Peyer's patch (tissue), 4 donors: ENCODE measurements around the gene TMC1. TPM values are rescaled to one million over a fixed set of nuclear protein-coding genes. Genes with fewer than 3 reads are reported as not detected.

Experiments
- DNase-seq, 3 donors: peaks; one replicate each; pipeline ENCODE4 v3.0.0-alpha.2; 2017 to 2019
- H3K27ac ChIP-seq, 4 donors: fragments of 200-600 bp; sonication (generic); one replicate each; pipeline ENCODE4 v1.5.1; 2016 to 2019
- H3K27me3 ChIP-seq, 2 donors: fragments of 200-600 bp; sonication (generic); one replicate each; pipeline ENCODE4 v1.5.1; 2019
- H3K36me3 ChIP-seq, 3 donors: fragments of 200-600 bp; sonication (generic); one replicate each; pipeline ENCODE4 v1.5.1; 2016 to 2019
- H3K4me1 ChIP-seq, 4 donors: fragments of 200-600 bp; sonication (generic); one replicate each; pipeline ENCODE4 v1.5.1; 2016 to 2019
- H3K4me3 ChIP-seq, 4 donors: fragments of 200-600 bp; sonication (generic); 1 replicate in 3 of 4; 2 replicates in 1 of 4; pipeline ENCODE4 v1.5.1; 2016 to 2019; ENCODE audit warnings: mild to moderate bottlenecking in 1 of 4
- H3K9me3 ChIP-seq, 4 donors: fragments of 200-600 bp; sonication (generic); one replicate each; pipeline ENCODE4 v1.5.1; 2016 to 2019; ENCODE audit warnings: mild to moderate bottlenecking in 1 of 4
- POLR2A ChIP-seq, 2 donors: fragments of 450-650 bp; IDR thresholded peaks; one replicate each; pipeline ENCODE4 v1.5.1; 2017; ENCODE audit warnings: antibody characterized with exemption in 2 of 2, mild to moderate bottlenecking in 2 of 2, moderate library complexity in 2 of 2
- total RNA-seq, 4 donors: library from RNA; depleted of rRNA; stranded (reverse); fragments of >200 nt; gene quantifications; one replicate each; pipeline ENCODE4 v1.1.0, GENCODE V29; 2016
- TF ChIP-seq, protein P1 (sequence below), 6 experiments: fragments of 450-650 bp in 4 of 6; fragments of 200-600 bp in 2 of 6; sonication (generic) in 1 of 6; IDR thresholded peaks; one replicate each; pipeline ENCODE4 v1.5.1; 2017 to 2019; ENCODE audit warnings: antibody characterized with exemption in 6 of 6, mild to moderate bottlenecking in 3 of 6, moderate library complexity in 1 of 6

Gene TMC1
- total RNA-seq, 4 donors from 2014 or later = not detected

DNA sequence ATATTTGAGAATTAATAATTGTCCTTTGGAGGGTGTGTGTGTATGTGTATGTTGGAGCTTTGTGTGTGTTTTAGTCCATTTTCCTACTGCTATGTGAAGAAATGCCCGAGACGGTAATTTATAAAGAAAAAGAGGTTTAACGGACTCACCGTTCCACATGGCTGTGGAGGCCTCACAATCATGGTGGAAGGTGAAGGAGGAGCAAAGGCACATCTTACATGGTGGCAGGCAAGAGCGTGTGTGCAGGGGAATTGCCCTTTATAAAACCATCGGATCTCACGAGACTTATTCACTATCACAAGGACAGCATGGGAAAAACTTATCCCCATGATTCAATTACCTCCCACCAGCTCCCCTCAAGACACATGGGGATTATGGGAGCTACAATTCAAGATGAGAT is 44.1 kb downstream of the TMC1 start:
- no peak overlapping the region for H3K27ac ChIP-seq
- no peak for DNase-seq
- H3K36me3 ChIP-seq = no peaks in the 10 kb centered on the region
- no peaks in the 10 kb centered on the region for H3K9me3 ChIP-seq
- no peaks in the 10 kb centered on the region for H3K4me1 ChIP-seq
- no peak for TF ChIP-seq POLR2A (IDR thresholded peaks at IDR 0.05)
- TF ChIP-seq, protein P1, sequence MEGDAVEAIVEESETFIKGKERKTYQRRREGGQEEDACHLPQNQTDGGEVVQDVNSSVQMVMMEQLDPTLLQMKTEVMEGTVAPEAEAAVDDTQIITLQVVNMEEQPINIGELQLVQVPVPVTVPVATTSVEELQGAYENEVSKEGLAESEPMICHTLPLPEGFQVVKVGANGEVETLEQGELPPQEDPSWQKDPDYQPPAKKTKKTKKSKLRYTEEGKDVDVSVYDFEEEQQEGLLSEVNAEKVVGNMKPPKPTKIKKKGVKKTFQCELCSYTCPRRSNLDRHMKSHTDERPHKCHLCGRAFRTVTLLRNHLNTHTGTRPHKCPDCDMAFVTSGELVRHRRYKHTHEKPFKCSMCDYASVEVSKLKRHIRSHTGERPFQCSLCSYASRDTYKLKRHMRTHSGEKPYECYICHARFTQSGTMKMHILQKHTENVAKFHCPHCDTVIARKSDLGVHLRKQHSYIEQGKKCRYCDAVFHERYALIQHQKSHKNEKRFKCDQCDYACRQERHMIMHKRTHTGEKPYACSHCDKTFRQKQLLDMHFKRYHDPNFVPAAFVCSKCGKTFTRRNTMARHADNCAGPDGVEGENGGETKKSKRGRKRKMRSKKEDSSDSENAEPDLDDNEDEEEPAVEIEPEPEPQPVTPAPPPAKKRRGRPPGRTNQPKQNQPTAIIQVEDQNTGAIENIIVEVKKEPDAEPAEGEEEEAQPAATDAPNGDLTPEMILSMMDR (IDR thresholded peaks at IDR 0.05) = no peak
- no peaks in the 10 kb centered on the region for H3K27me3 ChIP-seq
- no peak overlapping the region for H3K4me3 ChIP-seq

DNA sequence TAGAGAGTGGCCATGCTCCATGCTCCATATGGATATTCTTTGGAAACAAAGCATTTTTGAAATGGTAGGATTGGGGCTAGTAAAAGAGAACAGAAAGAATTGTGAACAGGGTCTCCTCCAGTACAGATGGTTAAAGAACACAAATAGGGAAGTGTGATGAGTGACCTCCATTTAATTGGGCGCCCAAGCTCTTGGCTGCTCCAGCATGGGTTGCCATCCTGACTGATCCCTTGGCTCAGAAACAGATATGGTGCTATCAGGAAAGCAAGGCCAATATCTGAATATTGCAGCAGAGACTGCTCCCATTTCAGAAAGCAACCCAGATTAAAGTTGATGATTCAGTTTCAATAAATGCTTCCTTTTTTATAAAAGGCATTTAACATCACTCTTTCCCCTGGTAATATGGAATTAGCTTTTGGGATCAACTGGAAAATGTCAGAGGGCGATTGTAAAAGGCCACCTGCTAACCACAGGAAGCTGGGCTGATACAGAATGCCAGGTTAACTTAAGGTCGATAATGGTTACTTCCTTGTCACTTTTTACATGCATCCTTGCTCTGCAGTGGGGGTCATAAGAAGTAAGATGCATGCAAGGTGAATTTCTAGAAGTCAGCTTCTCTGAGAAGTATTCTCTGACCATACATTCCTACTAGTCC is 52.9 kb downstream of the TMC1 start:
- no peaks in the 10 kb centered on the region for H3K27me3 ChIP-seq
- H3K9me3 ChIP-seq = no peaks in the 10 kb centered on the region
- no peak overlapping the region for H3K27ac ChIP-seq
- DNase-seq = no peak
- H3K4me3 ChIP-seq = no peak overlapping the region
- H3K4me1 ChIP-seq = peaks cover 0 to 24% (median 0%) of the 10 kb centered on the region in 4 donors
- no peaks in the 10 kb centered on the region for H3K36me3 ChIP-seq
- no peak for TF ChIP-seq POLR2A (IDR thresholded peaks at IDR 0.05)
- TF ChIP-seq, protein P1 (IDR thresholded peaks at IDR 0.05) = no peak

- H3K4me3 ChIP-seq = no peak overlapping the region
- no peak overlapping the region for H3K27ac ChIP-seq
- H3K36me3 ChIP-seq = no peaks in the 10 kb centered on the region
- DNase-seq = no peak
- TF ChIP-seq POLR2A (IDR thresholded peaks at IDR 0.05) = no peak
- TF ChIP-seq, protein P1 (IDR thresholded peaks at IDR 0.05) = no peak
- H3K27me3 ChIP-seq = no peaks in the 10 kb centered on the region
- H3K9me3 ChIP-seq = no peaks in the 10 kb centered on the region
- peaks cover 0 to 32% (median 0%) of the 10 kb centered on the region in 4 donors for H3K4me1 ChIP-seq
Measured at GRCh38 chr9:72575666-72576065, 54.3 kb downstream of the TMC1 start.

DNA sequence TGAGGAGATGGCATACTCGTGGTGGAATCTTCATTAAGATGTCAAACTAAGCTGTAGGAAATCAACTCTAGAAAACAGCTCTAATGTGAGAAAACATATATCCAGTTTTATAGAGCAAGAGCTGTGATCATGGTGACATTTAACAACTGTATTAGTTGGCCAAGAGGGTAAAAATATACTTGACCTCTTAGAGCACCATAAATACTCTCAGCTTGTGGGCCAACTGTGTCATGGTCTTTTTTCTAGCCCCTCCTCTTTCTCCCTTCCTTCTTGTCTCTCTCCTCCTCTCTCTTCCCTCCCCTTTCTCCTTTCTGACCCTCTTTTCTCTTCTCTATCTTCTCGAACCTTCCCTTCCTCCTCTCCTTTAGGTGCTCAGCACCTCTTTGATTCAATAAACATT is 54.7 kb downstream of the TMC1 start:
- Histone ChIP-seq H3K36me3 (no peaks in the 10 kb centered on the region), H3K27me3 (no peaks in the 10 kb centered on the region), H3K4me3 (no peak overlapping the region), H3K9me3 (no peaks in the 10 kb centered on the region), H3K27ac (no peak overlapping the region), H3K4me1 (peaks cover 0 to 32% (median 0%) of the 10 kb centered on the region in 4 donors)
- no peak for TF ChIP-seq POLR2A (IDR thresholded peaks at IDR 0.05)
- TF ChIP-seq, protein P1 (IDR thresholded peaks at IDR 0.05) = no peak
- no peak for DNase-seq

DNA sequence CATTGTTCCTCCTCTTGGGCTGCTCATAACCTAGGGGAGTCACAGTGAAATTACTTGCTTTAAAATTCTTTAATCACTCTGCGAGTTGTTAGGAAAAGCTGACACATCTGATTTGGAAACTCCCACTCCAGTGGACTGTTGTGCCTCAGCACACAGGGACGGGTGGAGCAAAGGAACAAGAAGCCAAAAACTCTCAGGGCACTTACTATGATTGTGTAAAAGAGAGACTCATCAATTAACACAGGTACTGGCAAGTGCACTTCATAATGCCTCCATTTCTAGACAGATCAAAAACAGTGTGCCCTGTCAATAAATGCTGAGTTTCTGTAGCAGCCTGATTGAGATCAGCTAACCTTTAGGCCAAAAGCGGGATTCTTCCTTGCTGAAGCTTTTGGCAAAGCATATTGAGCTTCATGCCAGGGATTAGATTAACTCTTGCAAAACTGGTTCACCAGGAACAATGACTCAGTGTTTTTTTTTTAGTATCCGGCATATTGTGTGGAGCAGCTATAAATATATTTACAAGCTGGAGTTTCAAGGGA is 55.9 kb downstream of the TMC1 start:
- H3K9me3 ChIP-seq = no peaks in the 10 kb centered on the region
- no peaks in the 10 kb centered on the region for H3K36me3 ChIP-seq
- H3K4me1 ChIP-seq = peaks cover 0 to 32% (median 0%) of the 10 kb centered on the region in 4 donors
- no peak for TF ChIP-seq POLR2A (IDR thresholded peaks at IDR 0.05)
- TF ChIP-seq, protein P1 (IDR thresholded peaks at IDR 0.05) = no peak
- DNase-seq = no peak
- H3K27me3 ChIP-seq = no peaks in the 10 kb centered on the region
- no peak overlapping the region for H3K4me3 ChIP-seq
- H3K27ac ChIP-seq = peak overlapping the region in 3 of 4 donors; percentile 32 to 77 (median 76)
